Retinal pigment epithelial cell (primary cell): ENCODE measurements around the gene VIPR2.

Source experiments
- DNase-seq: peaks from one replicate; pipeline ENCODE4 v3.0.0-alpha.2; 2010; ENCODE audit warnings: low read depth
- H3K4me3 ChIP-seq: 2 replicates; pipeline ENCODE4 v1.5.1; 2011; ENCODE audit warnings: mild to moderate bottlenecking, low read length, control low read depth, moderate library complexity
- CTCF ChIP-seq: conservative IDR thresholded peaks from 2 replicates; pipeline ENCODE4 v1.5.1; 2011; ENCODE audit warnings: low read depth, low read length, control low read depth, inconsistent platforms

The VIPR2 gene

DNA sequence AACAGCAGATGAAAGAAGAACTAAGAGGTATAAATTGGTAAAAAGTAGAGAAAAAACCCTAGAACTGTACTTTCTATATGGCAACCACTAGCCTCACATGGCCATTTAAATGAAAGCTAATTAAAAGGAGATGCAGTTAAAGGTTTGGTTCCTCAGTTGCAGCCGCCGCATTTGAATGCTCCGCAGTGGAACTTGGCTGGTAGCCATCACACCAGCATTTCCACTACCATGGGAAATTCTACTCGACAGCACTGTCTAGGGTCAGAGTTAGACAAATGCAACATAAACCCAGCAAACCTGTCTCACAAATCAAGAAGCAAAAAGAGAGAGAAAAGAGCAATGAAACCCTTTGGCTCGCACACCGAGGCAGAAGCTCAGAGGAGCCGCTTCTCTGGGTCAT is 29.7 kb downstream of the VIPR2 start:
- no peak overlapping the region for H3K4me3 ChIP-seq
- no peak for DNase-seq
- TF ChIP-seq CTCF: no peak

- no peak overlapping the region for H3K4me3 ChIP-seq
- TF ChIP-seq CTCF: no peak
- no peak for DNase-seq
Measured at GRCh38 chr7:159114096-159114495, 30.6 kb downstream of the VIPR2 start.

- no peak for DNase-seq
- H3K4me3 ChIP-seq: no peak overlapping the region
- no peak for TF ChIP-seq CTCF
Measured at GRCh38 chr7:159113056-159113455, 31.6 kb downstream of the VIPR2 start.

- DNase-seq: no peak
- no peak for TF ChIP-seq CTCF
- H3K4me3 ChIP-seq: no peak overlapping the region
Measured at GRCh38 chr7:159112136-159113011, 32.3 kb downstream of the VIPR2 start.

- H3K4me3 ChIP-seq: no peak overlapping the region
- no peak for TF ChIP-seq CTCF
- no peak for DNase-seq
Measured at GRCh38 chr7:159109653-159110035, 35.0 kb downstream of the VIPR2 start.

- H3K4me3 ChIP-seq: no peak overlapping the region
- DNase-seq: no peak
- no peak for TF ChIP-seq CTCF
Measured at GRCh38 chr7:159108941-159109652, 35.6 kb downstream of the VIPR2 start.
